Measurements from ENCODE around the gene CAPSL. TPM values are rescaled to one million over a fixed set of nuclear protein-coding genes. Genes with fewer than 3 reads are reported as not detected.

The CAPSL gene
- total RNA-seq = not detected in 2 replicates

GRCh38 chr5:35938568-35939227, at the start of gene CAPSL:
TSS of gene CAPSL (minus strand) at chr5:35938622. CDS start at chr5:35921120, 17,502 bp downstream.

GRCh38 chr5:35856765-35857351, 81.6 kb downstream of the CAPSL start, which contains the start of gene IL7R:
TSS of gene IL7R (plus strand) at chr5:35856891. CDS start at chr5:35856978, 87 bp downstream.

Other genes with a start within 250 kb of the CAPSL start
- 3.6 and 9.0 TPM in 2 replicates for gene IL7R, start 81.7 kb downstream of the CAPSL start, total RNA-seq
- gene UGT3A1, start 52.8 kb upstream of the CAPSL start, total RNA-seq = not detected in 2 replicates
- not detected in 2 replicates for gene UGT3A2, start 128.3 kb upstream of the CAPSL start, total RNA-seq
- gene LMBRD2, start 213.3 kb upstream of the CAPSL start, total RNA-seq = 27.9 and 40.1 TPM in 2 replicates
- gene SKP2, start 213.5 kb upstream of the CAPSL start, total RNA-seq = 52.9 and 58.4 TPM in 2 replicates

Measured in smooth muscle cell of the umbilical artery (primary cell).